Left lung (tissue), 10 donors: ENCODE results near the gene ANGPTL8. TPM values are rescaled to one million over a fixed set of nuclear protein-coding genes. Genes with fewer than 3 reads are reported as not detected.

Source experiments
- ATAC-seq: fragments of 200-7000 bp; cut with Tn5 transposase; one replicate; pipeline ENCODE4 v1.9.1; 2020; ENCODE audit warnings: moderate library complexity
- DNase-seq, 4 donors: peaks; one replicate each; pipeline ENCODE4 v3.0.0-alpha.2; 2013 to 2020
- H3K27ac ChIP-seq, 2 donors: fragments of 200-600 bp; sonication (generic) in 1 of 2; one replicate each; pipeline versions ENCODE4 v1.5.0 to v1.8.0; 2020 to 2021
- H3K27me3 ChIP-seq, 2 donors: fragments of 200-600 bp; sonication (generic) in 1 of 2; one replicate each; pipeline versions ENCODE4 v1.5.0 to v1.8.0; 2020 to 2021
- H3K36me3 ChIP-seq, 2 donors: fragments of 200-600 bp; sonication (generic) in 1 of 2; one replicate each; pipeline versions ENCODE4 v1.5.0 to v1.8.0; 2020 to 2021
- H3K4me1 ChIP-seq, 2 donors: fragments of 200-600 bp; one replicate each; pipeline ENCODE4 v1.8.0; 2021
- H3K4me3 ChIP-seq, 2 donors: fragments of 200-600 bp; sonication (generic) in 1 of 2; one replicate each; pipeline versions ENCODE4 v1.5.0 to v1.8.0; 2020 to 2021; ENCODE audit warnings: mild to moderate bottlenecking in 1 of 2
- H3K9me3 ChIP-seq, 2 donors: fragments of 200-600 bp; sonication (generic) in 1 of 2; one replicate each; pipeline versions ENCODE4 v1.5.0 to v1.8.0; 2020 to 2021
- intact Hi-C, 2 donors: fragments of 100-400 bp; cut with DNase I; formaldehyde crosslinking; loops; one replicate each; pipeline versions ENCODE4 v1.11.2 to v1.14.2; 2022
- polyA plus RNA-seq, 6 donors: library from polyadenylated mRNA; unstranded; fragments of 120-200 nt; gene quantifications; one replicate each; pipeline ENCODE4 v1.2.1, GENCODE V29; 2013; ENCODE audit not compliant: insufficient read length in 6 of 6
- total RNA-seq, 2 donors: library from RNA; stranded (reverse); fragmentation: NEBNext Ultra II Directional; extraction: Animal tissue kit (Norgen Biotek cat#: 25700); gene quantifications; one replicate each; pipeline ENCODE4 v1.2.1, GENCODE V29; 2021
- TF ChIP-seq, protein P1 (sequence below), 2 donors: fragments of 200-600 bp; sonication (generic) in 1 of 2; IDR thresholded peaks; one replicate each; pipeline versions ENCODE4 v1.5.0 to v1.8.0; 2021; ENCODE audit warnings: antibody characterized with exemption in 2 of 2
- donor health status: DM: no; HTN: yes; CAD: no.
- donor health status: DM: no; HTN: no; CAD: no.

Gene ANGPTL8
- total and polyA plus RNA-seq, 8 donors, result 0.49 to 1.3 (median 1.0) TPM; not detected in 2

DNA sequence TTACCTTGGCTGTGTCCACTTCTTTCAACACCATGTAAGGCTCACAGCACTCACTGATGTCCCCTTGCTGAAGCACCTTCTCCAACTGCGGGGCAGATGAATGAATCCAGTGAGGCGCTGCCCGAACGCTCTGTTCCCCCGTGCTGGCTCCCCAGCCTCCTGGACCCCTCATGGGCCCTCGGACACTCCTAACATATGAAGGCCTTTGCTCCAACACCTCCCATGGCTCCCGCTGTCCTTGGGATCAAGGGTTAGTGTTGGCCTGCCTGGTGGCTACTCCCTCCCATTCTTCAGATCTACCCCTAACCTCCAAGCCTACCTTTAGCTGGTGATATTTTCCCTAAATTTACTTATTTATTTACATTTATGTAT is 4.4 kb downstream of the ANGPTL8 start:
- DNase-seq, result no peak
- H3K27me3 ChIP-seq, result no peaks in the 10 kb centered on the region
- H3K36me3 ChIP-seq, result peaks cover 0 to 69% of the 10 kb centered on the region in 2 donors
- no peak overlapping the region for H3K4me3 ChIP-seq
- peak overlapping the region; percentile 28 to 62 for H3K27ac ChIP-seq
- peaks cover 0 to 6% of the 10 kb centered on the region in 2 donors for H3K9me3 ChIP-seq
- ATAC-seq, result no peak
- intact Hi-C loops, result no loop called here
- TF ChIP-seq, protein P1, sequence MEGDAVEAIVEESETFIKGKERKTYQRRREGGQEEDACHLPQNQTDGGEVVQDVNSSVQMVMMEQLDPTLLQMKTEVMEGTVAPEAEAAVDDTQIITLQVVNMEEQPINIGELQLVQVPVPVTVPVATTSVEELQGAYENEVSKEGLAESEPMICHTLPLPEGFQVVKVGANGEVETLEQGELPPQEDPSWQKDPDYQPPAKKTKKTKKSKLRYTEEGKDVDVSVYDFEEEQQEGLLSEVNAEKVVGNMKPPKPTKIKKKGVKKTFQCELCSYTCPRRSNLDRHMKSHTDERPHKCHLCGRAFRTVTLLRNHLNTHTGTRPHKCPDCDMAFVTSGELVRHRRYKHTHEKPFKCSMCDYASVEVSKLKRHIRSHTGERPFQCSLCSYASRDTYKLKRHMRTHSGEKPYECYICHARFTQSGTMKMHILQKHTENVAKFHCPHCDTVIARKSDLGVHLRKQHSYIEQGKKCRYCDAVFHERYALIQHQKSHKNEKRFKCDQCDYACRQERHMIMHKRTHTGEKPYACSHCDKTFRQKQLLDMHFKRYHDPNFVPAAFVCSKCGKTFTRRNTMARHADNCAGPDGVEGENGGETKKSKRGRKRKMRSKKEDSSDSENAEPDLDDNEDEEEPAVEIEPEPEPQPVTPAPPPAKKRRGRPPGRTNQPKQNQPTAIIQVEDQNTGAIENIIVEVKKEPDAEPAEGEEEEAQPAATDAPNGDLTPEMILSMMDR (IDR thresholded peaks at IDR 0.05), result no peak
- H3K4me1 ChIP-seq, result peaks cover 0 to 39% of the 10 kb centered on the region in 2 donors

DNA sequence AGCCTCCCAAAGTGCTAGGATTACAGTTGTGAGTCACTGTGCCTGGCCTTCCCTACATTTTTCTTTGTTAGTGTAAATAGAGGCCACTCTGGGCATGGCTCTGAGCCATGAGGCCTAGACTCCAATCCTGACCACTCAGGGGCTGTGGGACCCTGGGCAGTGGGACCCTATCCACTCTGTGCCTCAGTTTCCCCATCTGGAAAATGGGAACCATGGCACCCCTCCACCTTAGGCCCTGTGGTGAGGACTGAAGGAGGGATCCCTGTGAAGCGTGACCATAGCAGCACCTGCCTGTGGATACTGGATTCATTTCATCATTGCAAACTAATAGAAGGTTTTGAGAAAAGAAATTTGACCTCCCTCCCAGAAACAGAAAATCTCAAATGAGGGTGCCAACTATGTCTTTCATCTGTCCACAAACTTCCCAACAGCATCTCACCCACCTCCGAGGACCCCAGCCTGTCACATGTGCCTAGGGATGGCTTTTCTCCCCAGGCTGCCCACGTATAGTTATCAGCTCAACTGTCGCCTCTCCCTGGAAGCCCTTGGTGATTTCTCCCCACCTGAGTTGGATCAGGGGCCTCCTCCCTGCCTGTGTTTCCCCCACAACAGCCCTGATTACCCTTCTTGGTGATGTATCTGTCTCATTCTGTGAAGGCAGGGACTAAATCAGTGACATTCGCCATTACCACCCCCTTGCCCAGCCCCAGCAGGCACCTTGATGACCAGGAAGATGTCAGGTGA is 5.6 kb downstream of the ANGPTL8 start:
- Histone ChIP-seq H3K27me3 (no peaks in the 10 kb centered on the region), H3K27ac (no peak overlapping the region), H3K4me1 (peaks cover 0 to 39% of the 10 kb centered on the region in 2 donors), H3K36me3 (peaks cover 0 to 68% of the 10 kb centered on the region in 2 donors), H3K4me3 (no peak overlapping the region), H3K9me3 (no peaks in the 10 kb centered on the region)
- intact Hi-C loops, result no loop called here
- TF ChIP-seq, protein P1 (IDR thresholded peaks at IDR 0.05), result no peak
- DNase-seq (no peak), ATAC-seq (no peak)

DNA sequence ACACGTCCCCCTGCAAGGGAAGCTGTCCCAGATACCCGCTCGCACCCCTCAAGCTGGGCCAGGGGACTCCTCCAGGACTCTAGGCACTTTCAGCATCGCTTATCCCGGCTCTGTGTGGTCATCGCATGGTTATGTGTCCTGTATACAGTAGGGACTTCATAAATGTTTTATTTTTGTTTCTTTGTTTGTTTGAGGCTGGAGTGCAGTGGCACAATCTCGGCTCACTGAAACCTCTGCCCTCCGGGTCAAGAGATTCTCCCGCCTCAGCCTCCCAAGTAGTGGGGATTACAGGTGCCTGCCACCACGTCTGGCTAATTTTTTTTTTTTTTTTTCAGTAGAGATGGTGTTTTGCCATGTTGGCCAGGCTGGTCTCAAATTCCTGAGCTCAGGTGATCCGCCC is 7.5 kb downstream of the ANGPTL8 start:
- Histone ChIP-seq H3K27me3 (no peaks in the 10 kb centered on the region), H3K4me1 (peaks cover 0 to 43% of the 10 kb centered on the region in 2 donors), H3K9me3 (no peaks in the 10 kb centered on the region), H3K4me3 (no peak overlapping the region), H3K36me3 (peaks cover 0 to 70% of the 10 kb centered on the region in 2 donors), H3K27ac (peak overlapping the region; percentile 1 to 58)
- intact Hi-C loops, result no loop called here
- no peak for DNase-seq
- ATAC-seq, result no peak
- TF ChIP-seq, protein P1 (IDR thresholded peaks at IDR 0.05), result no peak

DNA sequence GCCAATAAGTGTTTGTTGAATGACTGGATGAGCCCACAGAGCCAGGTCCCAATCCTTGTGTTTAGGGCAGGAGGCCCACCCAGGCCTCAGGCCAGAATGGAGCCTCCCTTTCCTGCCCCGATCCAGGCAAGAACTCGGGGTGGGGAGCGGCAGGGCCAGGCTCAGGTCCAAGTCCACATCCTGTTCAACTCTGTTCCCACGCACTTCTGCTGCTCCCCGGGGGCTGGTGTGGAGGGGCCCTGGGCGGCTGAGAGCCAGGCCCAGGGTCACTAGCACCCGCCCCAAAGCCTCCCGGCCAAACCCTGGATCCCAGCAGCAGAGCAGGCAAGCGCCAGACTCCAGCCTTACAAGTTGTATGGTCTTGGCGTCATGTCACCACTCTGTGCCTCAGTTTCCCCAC is 8.0 kb downstream of the ANGPTL8 start:
- Histone ChIP-seq H3K27me3 (no peaks in the 10 kb centered on the region), H3K4me1 (peaks cover 0 to 47% of the 10 kb centered on the region in 2 donors), H3K9me3 (no peaks in the 10 kb centered on the region), H3K4me3 (no peak overlapping the region), H3K27ac (peak overlapping the region; percentile 58 to 65), H3K36me3 (peaks cover 0 to 70% of the 10 kb centered on the region in 2 donors)
- TF ChIP-seq, protein P1 (IDR thresholded peaks at IDR 0.05), result no peak
- intact Hi-C loops, result no loop called here
- DNase-seq (peak in 1 of 4 donors; percentile 64), ATAC-seq (no peak)

GRCh38 chr19:11247934-11248333 is 8.5 kb downstream of the ANGPTL8 start:
- Histone ChIP-seq H3K27me3 (no peaks in the 10 kb centered on the region), H3K4me3 (no peak overlapping the region), H3K9me3 (no peaks in the 10 kb centered on the region), H3K27ac (peak overlapping the region; percentile 58 to 65), H3K36me3 (peaks cover 0 to 68% of the 10 kb centered on the region in 2 donors), H3K4me1 (peaks cover 0 to 49% of the 10 kb centered on the region in 2 donors)
- DNase-seq (no peak), ATAC-seq (no peak)
- intact Hi-C loops, result no loop called here
- TF ChIP-seq, protein P1 (IDR thresholded peaks at IDR 0.05), result no peak
